Hematopoietic multipotent progenitor cell treated with erythropoietin and hydrocortisone succinate and interleukin-3 and kit ligand, for 6 days (in vitro differentiated cells): ENCODE results near the gene HSDL2.
"Not testable (repeated sequence)": the region's sequence is repeated elsewhere in the genome, so short reads cannot be mapped to it uniquely, and the experiment has no call there.

Experiments
- DNase-seq: peaks from one replicate; pipeline ENCODE4 v3.0.0-alpha.2; 2015

The HSDL2 gene

DNA sequence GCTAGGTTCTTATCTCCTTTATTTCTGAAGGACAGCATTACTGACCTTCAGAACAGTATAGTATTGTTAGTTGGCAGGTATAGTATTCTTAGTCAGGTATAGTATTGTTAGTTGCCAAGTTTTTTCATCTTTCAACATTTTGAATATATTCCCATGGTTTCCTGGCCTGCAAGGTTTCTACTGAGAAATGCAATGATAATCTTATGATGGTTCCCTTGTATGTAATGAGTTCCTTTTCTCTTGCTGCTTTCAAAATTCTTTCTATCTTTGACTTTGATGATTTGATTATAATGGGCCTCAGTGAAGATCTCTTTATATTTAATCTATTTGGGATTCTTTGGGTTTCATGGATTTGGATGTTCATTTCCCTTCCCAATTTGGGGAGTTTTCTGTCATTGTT, 12.4 kb upstream of the HSDL2 start:
- DNase-seq: no peak

DNA sequence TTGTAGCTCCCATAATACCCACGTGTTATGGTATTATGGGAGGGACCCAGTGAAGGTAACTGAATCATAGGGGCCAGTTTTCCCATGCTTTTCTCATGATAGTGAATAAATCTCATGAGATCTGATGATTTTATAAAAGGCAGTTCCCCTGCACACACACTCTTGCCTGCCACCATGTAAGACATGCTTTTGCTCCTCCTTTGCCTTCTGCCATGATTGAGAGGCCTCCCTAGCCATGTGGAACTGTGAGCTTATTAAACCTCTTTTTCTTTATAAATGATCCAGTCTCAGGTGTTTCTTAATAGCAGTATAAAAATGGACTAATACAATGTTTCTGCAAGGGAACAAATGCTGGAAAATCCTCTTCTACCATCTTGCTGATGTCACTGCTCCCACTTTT, 10.1 kb upstream of the HSDL2 start:
- DNase-seq: no peak

DNA sequence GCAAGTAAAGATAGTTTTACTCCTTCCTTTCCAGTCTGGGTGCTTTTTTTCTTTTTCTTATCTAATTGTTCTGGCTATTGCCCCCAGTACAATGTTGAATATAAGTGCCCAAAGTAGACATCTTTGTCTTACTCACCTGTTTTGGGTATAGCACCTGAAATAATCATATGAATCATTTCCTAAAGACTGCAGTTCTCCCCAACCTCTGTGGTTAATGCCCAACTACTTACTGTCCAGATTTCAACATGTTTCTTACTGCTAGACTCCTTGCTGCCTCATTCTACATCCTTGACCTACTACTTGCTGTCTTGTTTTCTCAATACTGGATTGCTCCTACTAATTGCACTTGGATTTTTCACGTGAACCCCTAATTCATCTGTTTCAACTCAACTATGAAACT, 8.8 kb upstream of the HSDL2 start:
- DNase-seq: no peak

DNA sequence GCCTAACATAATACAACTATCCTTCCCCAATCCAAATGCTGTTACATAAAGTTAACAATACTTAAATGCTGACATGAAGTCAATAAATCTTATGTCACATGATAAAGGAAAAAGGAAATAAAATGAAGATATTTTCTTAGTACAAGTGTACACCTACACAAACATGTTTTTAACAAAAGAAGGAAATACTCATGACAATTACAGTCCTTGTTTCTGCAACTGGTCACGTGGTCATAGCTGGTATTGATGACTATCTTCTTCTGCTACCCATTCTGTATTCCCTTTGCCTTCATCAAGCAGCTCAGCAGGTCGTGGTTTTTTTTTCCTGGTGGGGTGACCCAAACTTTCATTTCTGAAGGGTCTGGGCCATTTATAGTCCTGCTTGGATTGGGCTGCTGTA, 6.2 kb upstream of the HSDL2 start:
- DNase-seq: not testable (repeated sequence)

GRCh38 chr9:112374232-112374631, 5.7 kb upstream of the HSDL2 start:
- not testable (repeated sequence) for DNase-seq

GRCh38 chr9:112375361-112375760, 4.5 kb upstream of the HSDL2 start:
- no peak for DNase-seq

DNA sequence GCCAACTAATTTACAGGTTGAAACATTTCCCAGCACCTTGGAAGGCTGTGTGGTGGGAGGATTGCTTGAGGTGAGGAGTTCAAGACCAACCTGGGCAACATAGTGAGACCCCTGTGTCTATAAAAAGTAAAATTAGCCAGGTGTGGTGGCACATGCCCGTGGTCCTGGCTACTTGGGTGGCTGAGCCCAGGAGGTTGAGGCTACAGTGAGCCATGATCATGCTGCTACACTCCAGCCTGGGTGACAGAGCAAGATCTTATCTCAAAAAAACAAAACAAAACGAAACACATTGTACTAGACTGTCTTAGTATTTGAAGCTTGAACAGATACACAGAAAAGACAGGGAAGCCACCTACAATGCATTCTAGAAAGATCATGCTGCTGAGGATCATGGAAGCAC, 2.8 kb upstream of the HSDL2 start:
- peak; percentile 74 for DNase-seq

GRCh38 chr9:112377684-112378327, 2.1 kb upstream of the HSDL2 start:
- DNase-seq: no peak

DNA sequence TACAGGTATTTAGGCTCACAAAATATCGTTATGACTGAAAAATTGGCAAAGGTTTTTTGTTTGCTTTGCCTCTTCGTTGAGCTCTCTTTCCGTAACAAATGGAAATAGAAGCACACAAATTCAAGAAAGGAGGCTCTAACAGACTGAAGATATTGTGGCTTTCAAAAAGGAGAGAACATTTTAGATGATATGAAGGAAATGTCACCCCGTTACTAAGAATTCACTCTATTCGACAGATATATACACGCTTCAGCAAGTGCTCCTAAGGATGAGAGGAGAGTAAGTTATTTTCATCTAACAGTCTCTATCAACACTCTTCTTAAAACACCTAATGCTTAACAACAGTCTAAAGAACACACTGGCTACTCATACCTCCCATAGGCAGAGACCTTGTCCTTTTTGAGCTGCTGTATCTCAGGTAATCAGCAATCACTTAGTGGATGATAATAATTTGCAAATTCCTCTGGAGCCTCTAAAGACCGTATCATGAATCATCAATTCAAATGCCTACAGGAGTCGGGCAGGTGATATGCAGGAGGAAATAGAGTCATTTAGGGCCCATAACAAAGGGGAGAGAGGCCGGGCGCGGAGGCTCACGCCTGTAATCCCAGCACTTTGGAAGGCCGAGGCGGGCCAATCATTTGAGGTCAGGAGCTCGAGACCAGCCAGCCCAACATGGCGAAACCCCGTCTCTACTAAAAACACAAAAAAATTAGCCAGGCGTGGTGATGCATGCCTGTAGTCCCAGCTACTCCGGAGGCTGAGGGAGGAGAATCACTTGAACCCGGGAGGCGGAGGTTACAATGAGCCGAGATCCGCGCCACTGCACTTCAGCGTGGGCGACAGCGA, 1.4 kb upstream of the HSDL2 start:
- peak; percentile 35 for DNase-seq

DNA sequence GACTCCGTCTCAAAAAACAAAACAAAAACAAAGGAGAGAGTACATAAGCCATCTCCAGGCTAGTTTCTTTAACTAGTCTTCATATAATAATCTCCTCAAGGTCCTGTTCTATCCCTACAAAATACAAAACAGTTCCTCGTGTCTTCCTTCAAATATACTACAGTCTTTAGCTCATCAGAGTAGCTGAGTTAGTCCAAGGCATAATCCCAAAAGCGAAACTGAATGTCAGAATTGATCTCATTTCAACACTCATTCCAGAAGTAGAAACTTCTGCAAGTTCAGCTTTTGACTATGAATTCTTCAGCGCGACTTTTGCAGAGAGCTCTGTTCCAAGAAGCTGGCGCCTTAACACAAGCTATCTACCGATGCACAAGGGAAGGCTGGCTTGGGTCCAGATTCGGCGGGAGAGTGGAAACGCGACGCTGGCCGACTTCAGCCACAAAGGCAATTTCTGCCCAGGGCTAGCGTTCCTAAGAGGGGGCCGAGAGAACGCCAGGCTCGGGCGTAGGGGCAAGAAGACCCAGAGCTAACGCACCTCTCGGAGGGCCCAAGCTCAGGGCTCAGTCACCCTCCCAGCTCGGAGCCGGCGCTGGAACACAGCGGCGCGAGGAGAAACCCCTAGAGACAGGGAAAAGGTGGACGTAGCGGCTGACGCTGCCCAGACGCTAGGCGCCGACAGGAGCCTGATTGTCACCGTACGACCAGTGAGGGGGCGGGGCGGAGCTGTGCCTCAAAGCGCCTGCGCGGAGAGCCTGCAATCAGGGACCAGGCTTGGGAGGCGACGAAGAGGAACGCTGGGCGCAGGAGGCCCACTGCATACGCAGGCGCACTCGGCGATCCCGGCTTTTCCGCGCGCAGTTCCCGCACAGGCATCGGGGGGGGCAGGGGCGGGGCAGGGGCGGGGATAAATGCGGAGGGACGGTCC, 469 bp upstream of the HSDL2 start:
- peak; percentile 100 for DNase-seq

- DNase-seq: peak; percentile 62
Measured at GRCh38 chr9:112380825-112381221, 915 bp downstream of the HSDL2 start.

DNA sequence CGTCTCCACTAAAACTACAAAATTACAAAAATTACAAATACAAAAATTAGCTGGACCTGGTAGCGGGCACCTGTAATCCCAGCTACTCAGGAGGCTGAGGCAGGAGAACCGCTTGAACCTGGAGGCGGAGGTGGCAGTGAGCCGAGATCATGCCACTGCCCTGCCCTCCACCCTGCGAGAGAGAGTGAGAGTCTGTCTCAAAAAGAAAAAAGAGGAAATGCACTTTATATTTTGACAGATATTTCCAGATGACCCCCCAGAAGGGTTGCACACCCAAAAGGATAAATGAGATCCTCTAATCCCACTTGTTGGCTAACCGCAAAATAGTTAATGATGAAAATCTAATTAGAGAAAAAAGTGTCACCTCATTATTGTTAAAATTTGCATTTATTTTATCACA, 2.2 kb downstream of the HSDL2 start:
- no peak for DNase-seq

DNA sequence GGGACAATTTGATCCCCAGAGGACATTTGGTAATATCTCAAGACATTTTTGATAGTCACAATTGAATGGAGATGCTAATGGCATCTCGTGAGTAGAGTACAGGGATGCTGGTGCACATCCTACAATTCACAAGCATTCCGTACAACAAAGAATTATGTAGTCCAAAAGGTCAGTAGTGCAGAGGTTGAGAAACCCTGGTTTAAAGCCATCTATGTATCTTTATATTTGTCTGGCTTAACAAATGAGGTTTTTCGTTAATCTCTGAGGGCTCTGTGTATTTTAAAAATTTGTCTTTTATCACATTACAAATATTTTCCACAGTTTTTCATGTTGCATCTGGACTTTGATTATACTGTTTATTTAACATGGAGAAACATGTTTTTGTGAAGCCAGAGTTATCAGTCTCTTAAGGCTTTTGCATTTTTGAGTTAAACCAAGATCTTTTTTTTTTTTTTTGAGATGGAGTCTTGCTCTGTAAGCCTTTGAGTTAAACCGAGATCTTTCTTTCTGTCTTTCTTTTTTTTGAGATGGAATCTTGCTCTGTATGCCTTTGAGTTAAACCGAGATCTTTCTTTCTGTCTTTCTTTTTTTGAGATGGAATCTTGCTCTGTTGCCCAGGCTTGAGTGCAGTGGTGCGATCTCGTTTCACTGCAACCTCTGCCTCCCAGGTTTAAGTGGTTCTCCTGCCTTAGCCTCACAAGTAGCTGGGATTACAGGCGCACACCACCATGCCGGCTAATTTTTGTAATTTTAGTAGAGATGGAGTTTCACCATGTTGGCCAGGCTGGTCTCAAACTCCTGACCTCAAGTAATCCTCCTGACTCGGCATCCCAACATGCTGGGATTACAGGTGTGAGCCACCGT, 2.8 kb downstream of the HSDL2 start:
- DNase-seq: no peak

GRCh38 chr9:112384219-112384618, 4.3 kb downstream of the HSDL2 start:
- DNase-seq: no peak

DNA sequence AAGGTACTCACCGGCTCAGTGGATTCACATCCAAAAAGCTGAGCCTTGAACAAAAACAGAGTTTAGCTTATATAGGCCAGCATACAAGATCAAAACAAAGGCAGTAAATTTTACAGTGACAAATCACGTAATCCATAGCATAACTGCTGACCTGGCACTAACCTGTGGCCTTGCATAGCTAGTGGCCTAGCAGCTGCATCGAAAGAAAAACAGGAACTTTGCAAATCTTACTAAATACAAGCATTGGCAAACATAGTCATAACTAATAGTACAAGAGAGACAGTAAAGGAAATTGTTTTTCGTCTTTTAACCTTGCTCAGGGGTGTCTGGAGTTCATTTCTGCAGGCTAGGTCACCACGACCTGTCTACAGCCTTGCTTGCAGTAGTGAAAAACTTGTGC, 4.8 kb downstream of the HSDL2 start:
- peak; percentile 60 for DNase-seq

GRCh38 chr9:112387115-112387514, 7.2 kb downstream of the HSDL2 start:
- no peak for DNase-seq

DNA sequence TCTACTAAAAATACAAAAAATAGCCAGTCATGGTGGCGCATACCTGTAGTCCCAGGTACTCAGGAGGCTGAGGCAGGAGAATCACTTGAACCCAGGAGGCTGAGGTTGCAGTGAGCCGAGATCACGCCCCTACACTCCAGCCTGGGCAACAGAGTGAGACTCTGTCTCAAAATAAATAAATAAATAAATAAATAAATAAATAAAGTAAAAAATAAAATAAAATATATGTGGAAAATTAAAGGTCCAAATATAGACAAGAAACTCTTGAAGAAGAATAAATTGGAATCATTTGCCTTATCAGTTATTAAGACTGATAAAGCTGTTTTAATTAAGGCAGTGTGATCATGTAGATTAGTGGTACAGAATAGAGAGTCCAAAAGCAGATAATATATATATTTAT, 10.0 kb downstream of the HSDL2 start:
- not testable (repeated sequence) for DNase-seq

GRCh38 chr9:112391936-112392560, 12.1 kb downstream of the HSDL2 start:
- DNase-seq: peak; percentile 23

- not testable (repeated sequence) for DNase-seq
Measured at GRCh38 chr9:112393146-112393545, 13.2 kb downstream of the HSDL2 start.

DNA sequence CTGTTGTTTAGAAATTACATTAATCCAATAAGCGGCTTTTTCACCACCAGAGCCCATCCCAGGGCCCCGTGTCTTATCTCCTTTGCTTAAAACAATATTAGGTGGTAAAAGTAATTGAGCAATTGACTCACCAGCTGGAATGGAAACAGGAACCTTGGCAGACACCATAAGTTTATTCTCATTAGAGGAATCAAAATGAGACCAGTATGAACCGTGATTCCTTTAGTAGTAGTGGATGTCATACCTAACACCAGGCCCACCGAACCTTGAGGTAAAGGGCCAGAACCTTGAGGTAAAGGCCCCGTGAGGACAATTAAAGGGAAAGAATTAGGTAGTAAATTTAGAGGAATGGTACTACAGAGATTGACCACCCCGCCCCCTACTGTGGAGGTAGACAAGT, 16.5 kb downstream of the HSDL2 start:
- DNase-seq: peak; percentile 21

- DNase-seq: no peak
Measured at GRCh38 chr9:112396872-112397271, 17.0 kb downstream of the HSDL2 start.
